Prostate gland (tissue), 2 donors: ENCODE data around the gene ASPHD1.

Experiments used
- POLR2AphosphoS5 ChIP-seq: sonication (generic); formaldehyde crosslinking; IDR thresholded peaks from one replicate; pipeline ENCODE4 v1.6.1; 2017; ENCODE audit warnings: antibody characterized with exemption
- TF ChIP-seq, protein P1 (sequence below), 4 experiments: fragments of 200-600 bp in 2 of 4; fragments of 450-650 bp in 2 of 4; sonication (generic) in 2 of 4; IDR thresholded peaks; 1 replicate in 3 of 4; 2 replicates in 1 of 4; pipeline ENCODE4 v1.5.1; 2016 to 2019; ENCODE audit warnings: antibody characterized with exemption in 4 of 4, mild to moderate bottlenecking in 2 of 4, moderate library complexity in 2 of 4

DNA sequence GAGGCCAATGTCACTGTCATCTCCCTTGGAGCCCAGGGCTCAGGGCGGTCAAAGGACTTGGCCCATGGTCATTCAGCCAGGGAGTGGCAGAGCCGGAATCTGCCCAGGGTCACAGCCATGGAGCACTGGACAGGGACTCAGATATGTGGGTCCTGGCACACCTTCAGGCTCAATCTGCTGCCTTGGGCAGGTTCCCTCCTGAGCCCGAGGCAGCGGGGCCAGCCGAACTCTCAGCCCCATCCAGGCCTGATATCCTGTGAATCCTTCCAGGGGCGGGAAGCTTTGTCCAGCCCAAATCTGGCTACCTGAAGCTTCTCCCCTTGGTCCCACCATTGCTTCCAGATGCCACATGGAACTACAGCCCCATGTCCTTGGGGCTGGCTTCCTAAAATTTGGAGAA lies 25.1 kb upstream of the ASPHD1 start:
- no peak for TF ChIP-seq POLR2AphosphoS5
- TF ChIP-seq, protein P1, sequence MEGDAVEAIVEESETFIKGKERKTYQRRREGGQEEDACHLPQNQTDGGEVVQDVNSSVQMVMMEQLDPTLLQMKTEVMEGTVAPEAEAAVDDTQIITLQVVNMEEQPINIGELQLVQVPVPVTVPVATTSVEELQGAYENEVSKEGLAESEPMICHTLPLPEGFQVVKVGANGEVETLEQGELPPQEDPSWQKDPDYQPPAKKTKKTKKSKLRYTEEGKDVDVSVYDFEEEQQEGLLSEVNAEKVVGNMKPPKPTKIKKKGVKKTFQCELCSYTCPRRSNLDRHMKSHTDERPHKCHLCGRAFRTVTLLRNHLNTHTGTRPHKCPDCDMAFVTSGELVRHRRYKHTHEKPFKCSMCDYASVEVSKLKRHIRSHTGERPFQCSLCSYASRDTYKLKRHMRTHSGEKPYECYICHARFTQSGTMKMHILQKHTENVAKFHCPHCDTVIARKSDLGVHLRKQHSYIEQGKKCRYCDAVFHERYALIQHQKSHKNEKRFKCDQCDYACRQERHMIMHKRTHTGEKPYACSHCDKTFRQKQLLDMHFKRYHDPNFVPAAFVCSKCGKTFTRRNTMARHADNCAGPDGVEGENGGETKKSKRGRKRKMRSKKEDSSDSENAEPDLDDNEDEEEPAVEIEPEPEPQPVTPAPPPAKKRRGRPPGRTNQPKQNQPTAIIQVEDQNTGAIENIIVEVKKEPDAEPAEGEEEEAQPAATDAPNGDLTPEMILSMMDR (IDR thresholded peaks at IDR 0.05), result no peak
